B cell (primary cell): ENCODE measurements around the gene PLD1. TPM values are rescaled to one million over a fixed set of nuclear protein-coding genes. Genes with fewer than 3 reads are reported as not detected.

ENCODE experiments used
- ATAC-seq: fragments of 200-7000 bp; cut with Tn5 transposase; one replicate; pipeline ENCODE4 v1.10.0; 2021; ENCODE audit warnings: low read depth, mild to moderate bottlenecking, moderate number of reproducible peaks, moderate library complexity
- CTCF ChIA-PET: fragments of 350-600 bp; sonication (Branson Sonifier 250); formaldehyde crosslinking; loops from one replicate; lab custom pipeline; 2021; ENCODE audit warnings: antibody characterized with exemption, inconsistent platforms; lab: Charles Lee
- POLR2A ChIA-PET: fragments of 350-600 bp; sonication (Branson Sonifier 250); formaldehyde crosslinking; loops from one replicate; lab custom pipeline; 2021; ENCODE audit warnings: antibody characterized with exemption; lab: Charles Lee
- DNase-seq: peaks from one replicate; pipeline ENCODE4 v3.0.0; 2013
- H2AFZ ChIP-seq: 2 replicates; pipeline ENCODE4 v1.6.1; 2012; ENCODE audit warnings: mild to moderate bottlenecking, low read depth, low read length; ENCODE audit not compliant: insufficient read depth, poor library complexity, severe bottlenecking
- H3K27ac ChIP-seq, 2 donors: 1 replicate in 1 of 2; 2 replicates in 1 of 2; pipeline ENCODE4 v1.5.1; 2012 to 2013; ENCODE audit warnings: low read length in 2 of 2, mild to moderate bottlenecking in 2 of 2, moderate library complexity in 1 of 2
- H3K27me3 ChIP-seq, 4 experiments: fragments of 200-600 bp in 1 of 4; sonication (generic) in 1 of 4; replicated peaks in 1 of 4; 1 replicate in 2 of 4; 2 replicates in 2 of 4; pipeline versions ENCODE4 v1.6.1 to v1.7.0; 2013 to 2016; ENCODE audit warnings: low read length in 3 of 4, mild to moderate bottlenecking in 2 of 4, mixed read lengths in 1 of 4, moderate library complexity in 1 of 4; ENCODE audit not compliant: insufficient read depth in 4 of 4, control insufficient read depth in 3 of 4; ENCODE audit errors: control extremely low read depth in 1 of 4
- H3K36me3 ChIP-seq, 2 experiments: replicated peaks in 1 of 2; 1 replicate in 1 of 2; 2 replicates in 1 of 2; pipeline versions ENCODE4 v1.6.1 to v1.7.1; 2013; ENCODE audit warnings: low read length in 1 of 2; ENCODE audit not compliant: insufficient read depth in 2 of 2, control insufficient read depth in 1 of 2; ENCODE audit errors: control extremely low read depth in 1 of 2, extremely low read depth in 1 of 2
- H3K4me1 ChIP-seq, 2 donors: fragments of 200-600 bp in 1 of 2; sonication (generic) in 1 of 2; 1 replicate in 1 of 2; 2 replicates in 1 of 2; pipeline versions ENCODE4 v1.5.1 to v1.6.1; 2013 to 2017; ENCODE audit warnings: low read length in 2 of 2; ENCODE audit not compliant: control insufficient read depth in 2 of 2, insufficient read depth in 2 of 2
- H3K4me2 ChIP-seq: replicated peaks from 2 replicates; pipeline ENCODE3; 2012; ENCODE audit warnings: mild to moderate bottlenecking, low read depth, low read length; ENCODE audit not compliant: poor library complexity, severe bottlenecking
- H3K4me3 ChIP-seq, 5 experiments: fragments of 200-600 bp in 1 of 5; sonication (generic) in 1 of 5; 1 replicate in 3 of 5; 2 replicates in 2 of 5; pipeline versions ENCODE4 v1.5.1 to v1.7.0; 2011 to 2016; ENCODE audit warnings: low read length in 4 of 5, mild to moderate bottlenecking in 4 of 5, low read depth in 2 of 5, control low read depth in 1 of 5, moderate library complexity in 1 of 5; ENCODE audit not compliant: insufficient read depth in 1 of 5; ENCODE audit errors: control extremely low read depth in 1 of 5, extremely low read depth in 1 of 5
- H3K79me2 ChIP-seq: fragments of 200-600 bp; sonication (generic); one replicate; pipeline ENCODE4 v1.6.0; 2016; ENCODE audit warnings: low read length; ENCODE audit not compliant: control insufficient read depth, insufficient read depth
- H3K9ac ChIP-seq: fragments of 200-600 bp; sonication (generic); 2 replicates; pipeline ENCODE4 v1.6.1; 2017; ENCODE audit warnings: mild to moderate bottlenecking, low read length, moderate library complexity
- H3K9me3 ChIP-seq, 3 donors: one replicate each; pipeline versions ENCODE4 v1.6.1 to v1.7.1; 2013; ENCODE audit warnings: low read length in 2 of 3; ENCODE audit not compliant: control insufficient read depth in 2 of 3, insufficient read depth in 1 of 3; ENCODE audit errors: control extremely low read depth in 1 of 3
- H4K20me1 ChIP-seq: 2 replicates; pipeline ENCODE4 v1.6.0; 2012; ENCODE audit warnings: mild to moderate bottlenecking, low read length; ENCODE audit not compliant: insufficient read depth, control insufficient read depth, poor library complexity, severe bottlenecking
- H3K27ac Mint-ChIP-seq: one replicate; pipeline ENCODE4 v1.8.0; 2021; ENCODE audit warnings: mixed read lengths
- H3K27me3 Mint-ChIP-seq: one replicate; pipeline ENCODE4 v1.8.0; 2021; ENCODE audit warnings: mixed read lengths
- H3K4me1 Mint-ChIP-seq: one replicate; pipeline ENCODE4 v1.8.0; 2021; ENCODE audit warnings: mixed read lengths
- H3K4me3 Mint-ChIP-seq: one replicate; pipeline ENCODE4 v1.8.0; 2021; ENCODE audit warnings: mixed read lengths
- H3K9me3 Mint-ChIP-seq: one replicate; pipeline ENCODE4 v1.8.0; 2022; ENCODE audit warnings: mixed read lengths; ENCODE audit not compliant: insufficient read depth
- EZH2 ChIP-seq: IDR thresholded peaks from 2 replicates; pipeline ENCODE4 v1.6.1; 2012; ENCODE audit warnings: borderline replicate concordance, low read depth, mild to moderate bottlenecking, moderate library complexity, low read length; ENCODE audit not compliant: insufficient read depth, poor library complexity, severe bottlenecking
- WGBS: methylation state at CpG from one replicate; pipeline ENCODE4 v1.1.5; 2013; ENCODE audit warnings: missing lambda C conversion rate; ENCODE audit not compliant: insufficient coverage; 5-methylcytosine and 5-hydroxymethylcytosine counted together
- intact Hi-C: fragments of 100-400 bp; cut with micrococcal nuclease; formaldehyde crosslinking; loops from one replicate; pipeline ENCODE4 v1.10.0; 2022
- polyA plus RNA-seq: library from polyadenylated mRNA; depleted of rRNA; stranded (reverse); fragments of >200 nt; gene quantifications from 2 replicates; pipeline ENCODE4 v1.2.3, GENCODE V29; 2012
- total RNA-seq, 2 donors: library from RNA; stranded (reverse); fragments of 120-200 nt in 1 of 2; gene quantifications; 1 replicate in 1 of 2; 2 replicates in 1 of 2; pipeline versions ENCODE4 v1.2.3 to v1.2.4, GENCODE V29; 2013 to 2022
- TF ChIP-seq, protein P1 (sequence below): fragments of 200-600 bp; IDR thresholded peaks from one replicate; pipeline ENCODE4 v1.8.0; 2022; ENCODE audit warnings: antibody characterized with exemption, mild to moderate bottlenecking

Gene PLD1
- total and polyA plus RNA-seq, 2 donors (not counting 1 experiment from before 2014, with no cell fraction given): 0.24 to 0.52 TPM

DNA sequence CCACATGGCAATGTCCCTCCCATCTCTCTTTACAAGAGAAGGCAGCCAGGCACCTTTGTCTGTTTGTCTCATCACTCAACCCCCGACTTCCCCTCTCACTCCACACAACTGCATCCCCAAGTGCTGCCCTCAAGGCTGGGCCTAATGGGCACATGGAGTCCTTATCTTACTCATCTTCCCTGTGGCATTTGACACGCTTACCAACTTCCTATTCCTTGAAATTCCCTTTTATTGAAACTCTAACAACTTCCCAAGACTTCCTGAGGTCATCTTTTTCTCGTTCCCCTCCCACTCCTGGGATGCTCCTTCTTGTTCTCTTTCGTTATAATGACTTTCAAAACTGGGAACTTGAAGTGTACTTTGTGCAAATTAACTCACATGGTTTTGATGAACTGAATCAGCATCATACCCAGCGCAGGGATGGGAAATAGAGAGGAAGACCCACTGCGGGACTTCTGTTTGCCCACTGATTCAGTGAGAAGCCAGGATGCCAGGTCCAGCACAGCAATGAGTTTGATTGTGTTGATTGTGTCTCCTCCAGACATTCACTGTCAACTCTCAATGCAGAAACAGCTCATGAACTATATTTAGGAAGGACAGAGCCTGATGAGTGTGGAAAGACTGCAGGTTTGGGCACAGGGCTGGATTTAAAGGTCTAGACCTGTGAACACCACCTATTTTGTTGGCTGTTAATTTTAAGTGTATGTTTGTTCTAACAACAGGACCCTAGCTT, 245.4 kb downstream of the PLD1 start:
- no peak overlapping the region for H2AFZ ChIP-seq
- no peaks in the 10 kb centered on the region for H4K20me1 ChIP-seq
- no peak for DNase-seq
- no peak overlapping the region for H3K27ac ChIP-seq
- H3K4me3 ChIP-seq: no peak overlapping the region
- ChIA-PET CTCF (interaction anchor here (0.7 to 4.1 kb wide), 5 partner anchors 9 to 603 kb away, joined by 3 to 58 read pairs (median 23); no protein-coding TSS in a partner anchor), POLR2A (no interaction called here)
- ATAC-seq: no peak
- no peak overlapping the region for H3K27ac Mint-ChIP-seq
- H3K36me3 ChIP-seq: no peaks in the 10 kb centered on the region
- no peaks in the 10 kb centered on the region for H3K9me3 Mint-ChIP-seq
- H3K79me2 ChIP-seq: no peaks in the 10 kb centered on the region
- H3K27me3 ChIP-seq: no peaks in the 10 kb centered on the region
- no peak for TF ChIP-seq EZH2
- TF ChIP-seq, protein P1, sequence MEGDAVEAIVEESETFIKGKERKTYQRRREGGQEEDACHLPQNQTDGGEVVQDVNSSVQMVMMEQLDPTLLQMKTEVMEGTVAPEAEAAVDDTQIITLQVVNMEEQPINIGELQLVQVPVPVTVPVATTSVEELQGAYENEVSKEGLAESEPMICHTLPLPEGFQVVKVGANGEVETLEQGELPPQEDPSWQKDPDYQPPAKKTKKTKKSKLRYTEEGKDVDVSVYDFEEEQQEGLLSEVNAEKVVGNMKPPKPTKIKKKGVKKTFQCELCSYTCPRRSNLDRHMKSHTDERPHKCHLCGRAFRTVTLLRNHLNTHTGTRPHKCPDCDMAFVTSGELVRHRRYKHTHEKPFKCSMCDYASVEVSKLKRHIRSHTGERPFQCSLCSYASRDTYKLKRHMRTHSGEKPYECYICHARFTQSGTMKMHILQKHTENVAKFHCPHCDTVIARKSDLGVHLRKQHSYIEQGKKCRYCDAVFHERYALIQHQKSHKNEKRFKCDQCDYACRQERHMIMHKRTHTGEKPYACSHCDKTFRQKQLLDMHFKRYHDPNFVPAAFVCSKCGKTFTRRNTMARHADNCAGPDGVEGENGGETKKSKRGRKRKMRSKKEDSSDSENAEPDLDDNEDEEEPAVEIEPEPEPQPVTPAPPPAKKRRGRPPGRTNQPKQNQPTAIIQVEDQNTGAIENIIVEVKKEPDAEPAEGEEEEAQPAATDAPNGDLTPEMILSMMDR: no peak
- no peak overlapping the region for H3K4me2 ChIP-seq
- H3K4me3 Mint-ChIP-seq: no peak overlapping the region
- no peaks in the 10 kb centered on the region for H3K9me3 ChIP-seq
- no peaks in the 10 kb centered on the region for H3K4me1 ChIP-seq
- no peaks in the 10 kb centered on the region for H3K4me1 Mint-ChIP-seq
- WGBS: 79% methylated on average over 4 of the region's 6 CpGs
- intact Hi-C loops: no loop called here
- peaks cover 5% of the 10 kb centered on the region for H3K27me3 Mint-ChIP-seq
- no peak overlapping the region for H3K9ac ChIP-seq

DNA sequence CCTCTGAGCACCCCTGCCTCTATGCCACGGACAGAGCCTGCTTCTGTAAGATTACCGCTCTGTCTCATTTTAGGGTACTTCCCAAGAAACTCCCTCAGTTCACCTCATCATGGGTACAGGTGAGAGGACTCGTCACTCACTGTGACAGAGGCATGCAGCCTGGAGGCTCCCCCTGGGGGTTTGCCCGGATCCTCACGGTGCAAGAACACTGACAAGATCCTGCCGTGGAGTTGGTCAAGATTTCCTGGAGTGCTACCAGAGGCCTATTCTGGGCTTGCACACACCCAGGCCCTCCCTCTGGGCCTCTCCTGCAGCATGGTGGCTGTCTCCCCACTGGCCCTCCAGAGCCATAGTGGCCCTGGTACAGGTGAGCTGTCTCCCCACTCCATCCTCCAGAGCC, 247.0 kb downstream of the PLD1 start:
- no peaks in the 10 kb centered on the region for H3K27me3 ChIP-seq
- no peaks in the 10 kb centered on the region for H3K36me3 ChIP-seq
- H3K27me3 Mint-ChIP-seq: no peaks in the 10 kb centered on the region
- H3K9me3 ChIP-seq: no peaks in the 10 kb centered on the region
- no peak overlapping the region for H3K4me3 Mint-ChIP-seq
- DNase-seq: no peak
- H3K4me2 ChIP-seq: no peak overlapping the region
- H3K27ac ChIP-seq: no peak overlapping the region
- intact Hi-C loops: no loop called here
- ATAC-seq: no peak
- no peaks in the 10 kb centered on the region for H3K4me1 Mint-ChIP-seq
- TF ChIP-seq, protein P1: no peak
- no peak for TF ChIP-seq EZH2
- H3K79me2 ChIP-seq: no peaks in the 10 kb centered on the region
- POLR2A ChIA-PET: no interaction called here
- H3K9me3 Mint-ChIP-seq: no peaks in the 10 kb centered on the region
- WGBS: 96% methylated on average over 6 of the region's 6 CpGs
- no peaks in the 10 kb centered on the region for H3K4me1 ChIP-seq
- CTCF ChIA-PET: interaction anchor here (1.0 to 4.1 kb wide), 2 partner anchors 102 to 514 kb away, joined by 4 to 52 read pairs; no protein-coding TSS in a partner anchor
- H3K4me3 ChIP-seq: no peak overlapping the region
- no peak overlapping the region for H3K27ac Mint-ChIP-seq
- no peaks in the 10 kb centered on the region for H4K20me1 ChIP-seq
- no peak overlapping the region for H2AFZ ChIP-seq
- H3K9ac ChIP-seq: no peak overlapping the region
